GM12878 (cell line): ENCODE measurements around the gene SLC7A5. TPM values are rescaled to one million over a fixed set of nuclear protein-coding genes. Genes with fewer than 3 reads are reported as not detected.

ENCODE experiments used
- CEBPB ChIP-seq, 2 experiments: fragments of 150-350 bp in 1 of 2; IDR thresholded peaks; 2 replicates each; pipeline ENCODE4 v1.6.1; 2012 to 2014; ENCODE audit warnings: low read depth in 2 of 2, low read length in 2 of 2, borderline replicate concordance in 1 of 2, inconsistent platforms in 1 of 2
- CHD1 ChIP-seq: IDR thresholded peaks from 2 replicates; pipeline ENCODE4 v1.6.1; 2012; ENCODE audit warnings: low read depth, low read length, improper control_type of control experiment
- CHD2 ChIP-seq: IDR thresholded peaks from 2 replicates; pipeline ENCODE4 v1.6.1; 2011; ENCODE audit warnings: low read depth, low read length, improper control_type of control experiment, borderline replicate concordance
- EED ChIP-seq: sonication (generic); IDR thresholded peaks from 2 replicates; pipeline ENCODE4 v1.6.1; 2016; ENCODE audit warnings: antibody characterized with exemption, low read depth
- EP300 ChIP-seq, 2 experiments: fragments of 150-350 bp in 1 of 2; IDR thresholded peaks; 2 replicates each; pipeline ENCODE4 v1.6.1; 2011 to 2012; ENCODE audit warnings: low read depth in 2 of 2, low read length in 2 of 2, borderline replicate concordance in 1 of 2, improper control_type of control experiment in 1 of 2, inconsistent platforms in 1 of 2; ENCODE audit not compliant: control insufficient read depth in 1 of 2
- GABPA ChIP-seq: IDR thresholded peaks from 2 replicates; pipeline ENCODE4 v1.6.1; 2014; ENCODE audit warnings: antibody characterized with exemption, low read depth, mild to moderate bottlenecking, inconsistent platforms
- HDAC2 ChIP-seq: fragments of 200-600 bp; sonication (generic); IDR thresholded peaks from 2 replicates; pipeline ENCODE4 v1.6.1; 2017
- HSF1 ChIP-seq: fragments of 150-350 bp; IDR thresholded peaks from 2 replicates; pipeline ENCODE4 v1.6.1; 2014; ENCODE audit warnings: mild to moderate bottlenecking, low read depth, low read length
- LARP7 ChIP-seq: fragments of 450-650 bp; IDR thresholded peaks from 2 replicates; pipeline ENCODE4 v1.6.1; 2017; ENCODE audit warnings: mild to moderate bottlenecking
- NR2C1 ChIP-seq: fragments of 450-650 bp; IDR thresholded peaks from 2 replicates; pipeline ENCODE4 v1.6.1; 2017; ENCODE audit warnings: antibody characterized with exemption, mild to moderate bottlenecking, moderate library complexity
- RAD51 ChIP-seq: fragments of 450-650 bp; IDR thresholded peaks from 2 replicates; pipeline ENCODE4 v1.6.1; 2016; ENCODE audit warnings: moderate library complexity, mild to moderate bottlenecking, inconsistent platforms
- SMAD5 ChIP-seq: IDR thresholded peaks from 2 replicates; pipeline ENCODE4 v1.6.1; 2016; ENCODE audit warnings: antibody characterized with exemption, low read depth
- SMARCA5 ChIP-seq: fragments of 450-650 bp; IDR thresholded peaks from 2 replicates; pipeline ENCODE4 v1.6.1; 2017; ENCODE audit warnings: mild to moderate bottlenecking
- SPI1 ChIP-seq: IDR thresholded peaks from 2 replicates; pipeline ENCODE4 v1.6.1; 2011; ENCODE audit warnings: low read depth, mild to moderate bottlenecking, low read length, moderate library complexity, borderline replicate concordance; ENCODE audit not compliant: insufficient read depth
- STAT1 ChIP-seq: fragments of 450-650 bp; conservative IDR thresholded peaks from 2 replicates; pipeline ENCODE4 v1.6.1; 2014; ENCODE audit warnings: antibody characterized with exemption, mild to moderate bottlenecking
- TBL1XR1 ChIP-seq: IDR thresholded peaks from 2 replicates; pipeline ENCODE4 v1.6.1; 2012; ENCODE audit warnings: low read depth, low read length, improper control_type of control experiment
- ZBED1 ChIP-seq: IDR thresholded peaks from 2 replicates; pipeline ENCODE4 v1.6.1; 2016; ENCODE audit warnings: borderline replicate concordance
- ZBTB4 ChIP-seq: fragments of 450-650 bp; formaldehyde crosslinking; IDR thresholded peaks from 2 replicates; pipeline ENCODE4 v1.4.0; 2022; ENCODE audit warnings: mild to moderate bottlenecking, moderate library complexity
- ZNF217 ChIP-seq: fragments of 450-650 bp; IDR thresholded peaks from 2 replicates; pipeline ENCODE4 v1.6.1; 2017; ENCODE audit warnings: antibody characterized with exemption, mild to moderate bottlenecking
- ZNF24 ChIP-seq: fragments of 450-650 bp; IDR thresholded peaks from 2 replicates; pipeline ENCODE4 v1.6.1; 2017; ENCODE audit warnings: antibody characterized with exemption, mild to moderate bottlenecking
- ZNF384 ChIP-seq: IDR thresholded peaks from 2 replicates; pipeline ENCODE4 v1.6.1; 2012; ENCODE audit warnings: low read depth, mild to moderate bottlenecking, low read length, improper control_type of control experiment, borderline replicate concordance
- polyA plus RNA-seq, 11 experiments: library from polyadenylated mRNA; depleted of rRNA in 4 of 11; unstranded in 6 of 11; stranded (reverse) in 5 of 11; fragments of >200 nt; fragmentation: Nextera tagmentation in 4 of 11; fragmentation: Illumina TruSeq in 1 of 11; extraction: Ambion mirVana in 4 of 11; extraction: Trizol in 1 of 11; gene quantifications; 1 replicate in 1 of 11; 2 replicates in 10 of 11; pipeline versions ENCODE4 v1.2.1 to v1.2.3, GENCODE V29; 2011 to 2016; ENCODE audit warnings: inconsistent platforms in 2 of 11, missing spikeins in 2 of 11, low read depth in 1 of 11
- total RNA-seq, 4 experiments: library from RNA; depleted of rRNA in 3 of 4; stranded (reverse); fragments of >200 nt in 3 of 4; fragmentation: Illumina TruSeq in 1 of 4; extraction: Trizol in 1 of 4; gene quantifications; 2 replicates each; pipeline versions ENCODE4 v1.2.1 to v1.2.3, GENCODE V29; 2013 to 2021
- TF ChIP-seq, protein P1 (sequence below), 3 experiments: IDR thresholded peaks in 2 of 3; conservative IDR thresholded peaks in 1 of 3; 2 replicates each; pipeline ENCODE4 v1.5.1; 2011; ENCODE audit warnings: low read depth in 3 of 3, low read length in 3 of 3, mild to moderate bottlenecking in 3 of 3, control low read depth in 2 of 3, moderate library complexity in 2 of 3, inconsistent platforms in 1 of 3, mixed read lengths in 1 of 3; ENCODE audit not compliant: control insufficient read depth in 2 of 3, insufficient read depth in 1 of 3; ENCODE audit errors: extremely low read depth in 1 of 3
- TF ChIP-seq, protein P2 (sequence below): fragments of 450-650 bp; conservative IDR thresholded peaks from 2 replicates; pipeline ENCODE4 v1.6.1; 2017; ENCODE audit warnings: mild to moderate bottlenecking, moderate library complexity

Gene SLC7A5
- total and polyA plus RNA-seq, 10 of the 15 experiments (the other 5 are each of a cell fraction or from before 2014, with no cell fraction given) = 2.3 to 101 (median 35.8) TPM

GRCh38 chr16:87853411-87854052 is 15.8 kb downstream of the SLC7A5 start (continued):
- TF ChIP-seq ZBTB4 (CRISPR knock-in tag) = no peak
- TF ChIP-seq HSF1 = no peak
- TF ChIP-seq, protein P1, sequence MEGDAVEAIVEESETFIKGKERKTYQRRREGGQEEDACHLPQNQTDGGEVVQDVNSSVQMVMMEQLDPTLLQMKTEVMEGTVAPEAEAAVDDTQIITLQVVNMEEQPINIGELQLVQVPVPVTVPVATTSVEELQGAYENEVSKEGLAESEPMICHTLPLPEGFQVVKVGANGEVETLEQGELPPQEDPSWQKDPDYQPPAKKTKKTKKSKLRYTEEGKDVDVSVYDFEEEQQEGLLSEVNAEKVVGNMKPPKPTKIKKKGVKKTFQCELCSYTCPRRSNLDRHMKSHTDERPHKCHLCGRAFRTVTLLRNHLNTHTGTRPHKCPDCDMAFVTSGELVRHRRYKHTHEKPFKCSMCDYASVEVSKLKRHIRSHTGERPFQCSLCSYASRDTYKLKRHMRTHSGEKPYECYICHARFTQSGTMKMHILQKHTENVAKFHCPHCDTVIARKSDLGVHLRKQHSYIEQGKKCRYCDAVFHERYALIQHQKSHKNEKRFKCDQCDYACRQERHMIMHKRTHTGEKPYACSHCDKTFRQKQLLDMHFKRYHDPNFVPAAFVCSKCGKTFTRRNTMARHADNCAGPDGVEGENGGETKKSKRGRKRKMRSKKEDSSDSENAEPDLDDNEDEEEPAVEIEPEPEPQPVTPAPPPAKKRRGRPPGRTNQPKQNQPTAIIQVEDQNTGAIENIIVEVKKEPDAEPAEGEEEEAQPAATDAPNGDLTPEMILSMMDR (IDR thresholded peaks at IDR 0.05 in 2 of 3, conservative IDR thresholded peaks at IDR 0.05 in 1 of 3; ENCODE audit: control insufficient read depth in 2 of 3, extremely low read depth in 1 of 3, insufficient read depth in 1 of 3, low read depth in 3 of 3, low read length in 3 of 3) = no peak
- TF ChIP-seq ZBED1 = no peak
- TF ChIP-seq GABPA = no peak
- TF ChIP-seq HDAC2 = no peak
- 0 out of 2 replicates have a peak, but pooled peaks have one; percentile 49 for TF ChIP-seq CHD1
- TF ChIP-seq ZNF217 = no peak
- TF ChIP-seq SMAD5 = no peak
- TF ChIP-seq ZNF384 = no peak
- TF ChIP-seq LARP7 = no peak
- TF ChIP-seq STAT1 = no peak
- TF ChIP-seq NR2C1 = no peak
- 0 out of 2 replicates have a peak, but pooled peaks have one; percentile 15 for TF ChIP-seq CHD2
- peak in 1 of 2 experiments; percentile 93; a peak in 2 of 4 replicates for TF ChIP-seq CEBPB (IDR thresholded peaks at IDR 0.05; ENCODE audit: borderline replicate concordance in 1 of 2, low read depth in 2 of 2, low read length in 2 of 2)
- TF ChIP-seq SMARCA5 = no peak
- no peak for TF ChIP-seq EP300 (IDR thresholded peaks at IDR 0.05; ENCODE audit: borderline replicate concordance in 1 of 2, control insufficient read depth in 1 of 2, low read depth in 2 of 2, low read length in 2 of 2)
- TF ChIP-seq TBL1XR1 = no peak
- TF ChIP-seq RAD51 = no peak
- no peak for TF ChIP-seq EED
- TF ChIP-seq ZNF24 = 0 out of 2 replicates have a peak, but pooled peaks have one; percentile 9
- TF ChIP-seq, protein P2, sequence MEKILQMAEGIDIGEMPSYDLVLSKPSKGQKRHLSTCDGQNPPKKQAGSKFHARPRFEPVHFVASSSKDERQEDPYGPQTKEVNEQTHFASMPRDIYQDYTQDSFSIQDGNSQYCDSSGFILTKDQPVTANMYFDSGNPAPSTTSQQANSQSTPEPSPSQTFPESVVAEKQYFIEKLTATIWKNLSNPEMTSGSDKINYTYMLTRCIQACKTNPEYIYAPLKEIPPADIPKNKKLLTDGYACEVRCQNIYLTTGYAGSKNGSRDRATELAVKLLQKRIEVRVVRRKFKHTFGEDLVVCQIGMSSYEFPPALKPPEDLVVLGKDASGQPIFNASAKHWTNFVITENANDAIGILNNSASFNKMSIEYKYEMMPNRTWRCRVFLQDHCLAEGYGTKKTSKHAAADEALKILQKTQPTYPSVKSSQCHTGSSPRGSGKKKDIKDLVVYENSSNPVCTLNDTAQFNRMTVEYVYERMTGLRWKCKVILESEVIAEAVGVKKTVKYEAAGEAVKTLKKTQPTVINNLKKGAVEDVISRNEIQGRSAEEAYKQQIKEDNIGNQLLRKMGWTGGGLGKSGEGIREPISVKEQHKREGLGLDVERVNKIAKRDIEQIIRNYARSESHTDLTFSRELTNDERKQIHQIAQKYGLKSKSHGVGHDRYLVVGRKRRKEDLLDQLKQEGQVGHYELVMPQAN = no peak; the same call in 1 of the 2 replicates
- no peak for TF ChIP-seq SPI1
